GM21619 (cell line): ENCODE data around the gene TKFC.

Source experiments
- ATAC-seq: cut with Tn5 transposase; IDR thresholded peaks from one replicate; pipeline ENCODE4 v1.9.1; 2021; ENCODE audit not compliant: unreplicated experiment

Gene TKFC

GRCh38 chr11:61315260-61315659 is 17.8 kb upstream of the TKFC start:
- no peak for ATAC-seq

- no peak for ATAC-seq
These were observed 7.2 kb upstream of the TKFC start for GRCh38 chr11:61325649-61326414.

- ATAC-seq, result no peak
These were observed 5.4 kb upstream of the TKFC start for GRCh38 chr11:61327669-61328071.

- no peak for ATAC-seq
These were observed 4.7 kb upstream of the TKFC start for GRCh38 chr11:61328351-61328750.

GRCh38 chr11:61329871-61330270 is 3.2 kb upstream of the TKFC start:
- no peak for ATAC-seq

- no peak for ATAC-seq
These were observed 1.4 kb upstream of the TKFC start for GRCh38 chr11:61331651-61332050.

GRCh38 chr11:61332281-61332796 is 689 bp upstream of the TKFC start:
- no peak for ATAC-seq

- no peak for ATAC-seq
These were observed 764 bp downstream of the TKFC start for GRCh38 chr11:61333550-61334433.

- ATAC-seq, result no peak
These were observed 1.7 kb downstream of the TKFC start for GRCh38 chr11:61334434-61335354.

GRCh38 chr11:61335355-61335710 is 2.3 kb downstream of the TKFC start:
- no peak for ATAC-seq

GRCh38 chr11:61336171-61336935 is 3.3 kb downstream of the TKFC start:
- peak; percentile 44 for ATAC-seq

GRCh38 chr11:61337706-61338470 is 4.9 kb downstream of the TKFC start:
- no peak for ATAC-seq

GRCh38 chr11:61338783-61339489 is 5.9 kb downstream of the TKFC start:
- ATAC-seq, result no peak

- ATAC-seq, result no peak
These were observed 6.5 kb downstream of the TKFC start for GRCh38 chr11:61339490-61339878.

- no peak for ATAC-seq
These were observed 8.0 kb downstream of the TKFC start for GRCh38 chr11:61340979-61341378.

GRCh38 chr11:61341706-61342105 is 8.7 kb downstream of the TKFC start:
- ATAC-seq, result no peak

GRCh38 chr11:61342207-61342803 is 9.3 kb downstream of the TKFC start:
- ATAC-seq, result no peak
